ENCODE measurements around the gene C4A. TPM values are rescaled to one million over a fixed set of nuclear protein-coding genes. Genes with fewer than 3 reads are reported as not detected.

C4A gene
- total and polyA plus RNA-seq, 7 donors, result 3.0 to 13.2 (median 5.6) TPM

DNA sequence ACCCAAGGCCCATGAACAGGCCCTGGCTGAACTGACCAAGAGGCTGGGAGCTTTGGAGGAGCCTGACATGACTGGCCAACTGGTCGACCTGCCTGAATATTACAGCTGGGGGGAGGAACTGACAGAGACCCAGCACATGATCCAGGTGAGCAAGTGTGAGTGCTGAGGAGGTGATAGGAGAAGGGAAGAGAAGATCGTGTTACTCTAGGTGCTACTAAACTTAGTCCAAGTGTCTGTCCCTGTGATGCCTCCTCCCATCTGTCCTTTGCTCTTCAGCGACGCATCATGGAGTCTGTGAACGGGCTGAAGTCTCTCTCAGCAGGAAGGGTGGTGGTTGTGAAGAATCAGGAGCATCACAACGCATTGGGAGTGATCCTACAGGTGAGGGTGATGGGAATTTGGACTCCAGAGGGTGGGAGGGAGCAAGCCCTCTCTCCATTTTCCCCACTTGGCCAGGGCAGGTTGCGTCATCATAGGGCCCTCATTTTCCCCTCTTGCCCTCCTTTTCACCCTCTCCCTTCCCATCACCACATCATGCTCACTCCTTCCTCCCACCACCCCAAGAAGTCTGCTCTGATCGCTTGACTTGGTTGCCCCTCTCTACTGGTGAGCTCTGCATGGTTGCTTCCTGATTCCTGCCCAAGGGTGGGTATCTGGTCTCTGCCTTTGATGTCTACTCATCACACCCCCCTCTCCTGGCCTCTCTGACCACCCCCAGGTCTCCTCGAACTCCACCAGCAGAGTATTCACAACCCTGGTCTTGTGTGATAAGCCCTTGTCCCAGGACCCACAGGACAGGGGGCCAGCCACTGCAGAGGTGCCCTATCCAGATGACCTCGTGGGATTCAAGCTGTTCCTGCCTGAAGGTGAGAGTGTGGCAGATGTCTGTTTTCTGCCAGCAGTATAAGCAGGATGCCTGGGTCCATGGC, 14.6 kb upstream of the C4A start:
- Histone ChIP-seq H3K27me3 (ENCODE audit: insufficient read depth in 3 of 3, low read length in 2 of 3) (no peaks in the 10 kb centered on the region), H3K36me3 (ENCODE audit: insufficient read depth in 1 of 2, low read depth in 1 of 2) (peaks cover 10 to 81% of the 10 kb centered on the region in 2 donors), H3K27ac (no peak overlapping the region), H3K9me3 (no peaks in the 10 kb centered on the region), H3K4me1 (peaks cover 9% of the 10 kb centered on the region), H3K4me3 (no peak overlapping the region)
- intact Hi-C loops (cut with DNase I), result loop anchor here in 1 of 2 donors (10.0 kb wide), 1 partner anchor 422 kb away; the partner anchor contains the start of genes ATP6V1G2, DDX39B and NFKBIL1
- TF ChIP-seq, protein P1, sequence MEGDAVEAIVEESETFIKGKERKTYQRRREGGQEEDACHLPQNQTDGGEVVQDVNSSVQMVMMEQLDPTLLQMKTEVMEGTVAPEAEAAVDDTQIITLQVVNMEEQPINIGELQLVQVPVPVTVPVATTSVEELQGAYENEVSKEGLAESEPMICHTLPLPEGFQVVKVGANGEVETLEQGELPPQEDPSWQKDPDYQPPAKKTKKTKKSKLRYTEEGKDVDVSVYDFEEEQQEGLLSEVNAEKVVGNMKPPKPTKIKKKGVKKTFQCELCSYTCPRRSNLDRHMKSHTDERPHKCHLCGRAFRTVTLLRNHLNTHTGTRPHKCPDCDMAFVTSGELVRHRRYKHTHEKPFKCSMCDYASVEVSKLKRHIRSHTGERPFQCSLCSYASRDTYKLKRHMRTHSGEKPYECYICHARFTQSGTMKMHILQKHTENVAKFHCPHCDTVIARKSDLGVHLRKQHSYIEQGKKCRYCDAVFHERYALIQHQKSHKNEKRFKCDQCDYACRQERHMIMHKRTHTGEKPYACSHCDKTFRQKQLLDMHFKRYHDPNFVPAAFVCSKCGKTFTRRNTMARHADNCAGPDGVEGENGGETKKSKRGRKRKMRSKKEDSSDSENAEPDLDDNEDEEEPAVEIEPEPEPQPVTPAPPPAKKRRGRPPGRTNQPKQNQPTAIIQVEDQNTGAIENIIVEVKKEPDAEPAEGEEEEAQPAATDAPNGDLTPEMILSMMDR (IDR thresholded peaks at IDR 0.05), result no peak
- WGBS, 3 donors, result 80 to 90% (median 81%) methylated on average over 10 of the region's 10 CpGs
- ATAC-seq, result no peak
- no peak for DNase-seq

DNA sequence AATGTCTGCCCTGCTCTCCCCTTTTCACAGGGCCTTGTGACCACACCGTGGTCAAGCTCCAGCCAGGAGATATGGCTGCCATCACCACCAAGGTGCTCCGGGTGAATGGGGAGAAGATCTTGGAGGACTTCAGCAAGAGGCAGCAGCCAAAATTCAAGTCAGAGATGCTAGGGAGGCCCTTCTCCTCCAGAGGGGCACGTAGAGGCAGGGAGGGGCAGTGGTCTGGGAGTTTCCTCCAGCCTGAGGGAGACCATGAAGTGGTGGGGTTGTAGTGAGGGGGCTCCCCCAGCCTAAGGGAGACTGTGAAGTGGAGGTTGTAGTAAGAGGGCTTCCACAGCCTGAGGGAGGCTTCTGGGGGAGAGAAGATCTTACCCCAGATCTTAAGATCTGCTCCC, 13.9 kb upstream of the C4A start:
- no peak for ATAC-seq
- intact Hi-C loops (cut with DNase I), result loop anchor here in 1 of 2 donors (10.0 kb wide), 1 partner anchor 423 kb away; the partner anchor contains the start of genes ATP6V1G2, DDX39B and NFKBIL1
- DNase-seq, result no peak
- Histone ChIP-seq H3K9me3 (no peaks in the 10 kb centered on the region), H3K27me3 (ENCODE audit: insufficient read depth in 3 of 3, low read length in 2 of 3) (no peaks in the 10 kb centered on the region), H3K36me3 (ENCODE audit: insufficient read depth in 1 of 2, low read depth in 1 of 2) (peaks cover 8 to 75% of the 10 kb centered on the region in 2 donors), H3K4me3 (no peak overlapping the region), H3K4me1 (peaks cover 12% of the 10 kb centered on the region), H3K27ac (no peak overlapping the region)
- 77 to 81% (median 80%) methylated on average over 3 of the region's 3 CpGs for WGBS, 3 donors
- TF ChIP-seq, protein P1 (IDR thresholded peaks at IDR 0.05), result no peak

DNA sequence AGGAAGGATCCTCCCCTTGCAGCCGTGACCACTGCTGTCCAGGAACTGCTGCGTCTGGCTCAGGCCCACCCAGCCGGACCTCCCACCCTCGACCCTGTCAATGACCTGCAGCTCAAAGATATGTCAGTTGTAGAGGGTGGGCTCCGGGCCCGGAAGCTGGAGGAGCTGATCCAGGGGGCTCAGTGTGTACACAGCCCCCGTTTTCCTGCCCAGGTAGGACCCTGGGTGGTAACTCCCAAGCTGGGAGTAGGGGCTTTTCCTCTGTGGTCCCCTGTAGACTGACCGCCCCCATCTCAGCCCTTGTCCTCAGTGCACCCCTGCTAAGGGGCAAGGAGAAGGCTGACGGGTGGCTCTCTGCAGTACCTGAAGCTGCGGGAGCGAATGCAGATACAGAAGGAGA, 13.5 kb upstream of the C4A start:
- 79 to 89% (median 81%) methylated on average over 11 of the region's 11 CpGs for WGBS, 3 donors
- Histone ChIP-seq H3K36me3 (ENCODE audit: insufficient read depth in 1 of 2, low read depth in 1 of 2) (peaks cover 7 to 71% of the 10 kb centered on the region in 2 donors), H3K9me3 (no peaks in the 10 kb centered on the region), H3K4me1 (peaks cover 16% of the 10 kb centered on the region), H3K4me3 (no peak overlapping the region), H3K27me3 (ENCODE audit: insufficient read depth in 3 of 3, low read length in 2 of 3) (no peaks in the 10 kb centered on the region), H3K27ac (no peak overlapping the region)
- TF ChIP-seq, protein P1 (IDR thresholded peaks at IDR 0.05), result no peak
- intact Hi-C loops (cut with DNase I), result loop anchor here in 1 of 2 donors (10.0 kb wide), 1 partner anchor 424 kb away; the partner anchor contains the start of genes ATP6V1G2, DDX39B and NFKBIL1
- ATAC-seq (no peak), DNase-seq (no peak)

DNA sequence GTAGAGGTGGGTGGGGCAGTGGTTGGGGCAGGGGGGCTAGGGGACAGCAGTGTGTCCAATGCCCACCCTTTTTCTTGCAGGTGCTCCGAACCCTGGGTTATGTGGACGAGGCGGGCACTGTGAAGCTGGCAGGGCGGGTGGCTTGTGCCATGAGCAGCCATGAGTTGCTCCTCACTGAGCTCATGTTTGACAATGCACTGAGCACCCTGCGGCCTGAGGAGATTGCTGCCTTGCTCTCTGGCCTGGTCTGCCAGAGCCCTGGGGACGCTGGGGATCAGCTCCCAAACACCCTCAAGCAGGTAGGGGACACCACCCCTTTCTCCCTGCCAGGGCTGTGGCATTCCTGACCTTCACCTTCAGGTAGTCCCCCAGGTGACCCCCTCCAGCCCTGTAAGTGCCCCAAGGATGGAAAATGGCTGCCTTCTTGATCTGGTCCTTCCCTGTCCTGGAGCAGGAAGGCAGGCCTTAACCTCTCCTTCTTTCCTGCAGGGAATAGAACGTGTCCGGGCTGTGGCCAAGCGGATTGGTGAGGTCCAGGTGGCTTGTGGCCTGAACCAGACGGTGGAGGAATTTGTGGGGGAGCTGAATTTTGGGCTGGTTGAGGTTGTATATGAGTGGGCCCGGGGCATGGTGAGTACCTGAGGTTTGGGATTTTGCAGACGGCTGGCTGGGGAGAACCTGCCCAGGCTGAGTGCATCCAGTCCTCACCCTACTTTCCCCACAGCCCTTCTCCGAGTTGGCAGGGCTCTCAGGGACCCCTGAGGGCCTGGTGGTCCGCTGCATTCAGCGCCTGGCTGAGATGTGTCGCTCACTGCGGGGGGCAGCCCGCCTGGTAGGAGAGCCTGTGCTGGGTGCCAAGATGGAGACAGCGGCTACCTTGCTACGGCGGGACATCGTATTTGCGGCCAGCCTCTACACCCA, 12.8 kb upstream of the C4A start:
- H3K36me3 ChIP-seq (ENCODE audit: insufficient read depth in 1 of 2, low read depth in 1 of 2), result peaks cover 5 to 64% of the 10 kb centered on the region in 2 donors
- TF ChIP-seq, protein P1 (IDR thresholded peaks at IDR 0.05), result no peak
- intact Hi-C loops (cut with DNase I), result loop anchor here in 1 of 2 donors (10.0 kb wide), 1 partner anchor 424 kb away; the partner anchor contains the start of genes ATP6V1G2, DDX39B and NFKBIL1
- no peak overlapping the region for H3K27ac ChIP-seq
- ATAC-seq (no peak), DNase-seq (no peak)
- H3K27me3 ChIP-seq (ENCODE audit: insufficient read depth in 3 of 3, low read length in 2 of 3), result no peaks in the 10 kb centered on the region
- WGBS, 3 donors, result 80 to 88% (median 85%) methylated on average over 22 to 23 of the region's 23 CpGs
- no peak overlapping the region for H3K4me3 ChIP-seq
- H3K4me1 ChIP-seq, result peaks cover 19% of the 10 kb centered on the region
- no peaks in the 10 kb centered on the region for H3K9me3 ChIP-seq
